HG03439 (cell line): ENCODE data around the gene P2RY4.
"Not testable (repeated sequence)": the region's sequence is repeated elsewhere in the genome, so short reads cannot be mapped to it uniquely, and the experiment has no call there.

Source experiments
- ATAC-seq: cut with Tn5 transposase; IDR thresholded peaks from one replicate; pipeline ENCODE4 v1.9.1; 2021; ENCODE audit warnings: mild to moderate bottlenecking, moderate library complexity; ENCODE audit not compliant: unreplicated experiment

The P2RY4 gene

DNA sequence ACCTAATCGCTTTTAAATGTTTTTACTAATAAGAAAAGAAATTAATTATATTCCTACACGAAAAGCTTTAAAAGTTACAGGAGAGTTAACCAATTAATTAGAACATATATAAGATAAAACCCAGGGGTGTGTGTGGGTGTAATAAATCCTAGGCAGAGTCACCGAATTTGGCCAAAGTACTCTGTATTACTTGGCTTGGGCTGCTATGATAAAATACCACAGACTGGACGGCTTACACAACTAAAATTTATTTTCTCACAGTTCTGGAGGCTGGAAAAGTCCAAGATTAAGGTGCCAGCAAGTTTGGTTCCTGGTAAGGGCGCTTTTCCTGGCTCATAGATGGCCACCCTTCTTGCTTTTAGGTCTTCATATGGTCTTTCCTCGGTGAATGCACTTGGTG is 15.1 kb downstream of the P2RY4 start:
- no peak for ATAC-seq

DNA sequence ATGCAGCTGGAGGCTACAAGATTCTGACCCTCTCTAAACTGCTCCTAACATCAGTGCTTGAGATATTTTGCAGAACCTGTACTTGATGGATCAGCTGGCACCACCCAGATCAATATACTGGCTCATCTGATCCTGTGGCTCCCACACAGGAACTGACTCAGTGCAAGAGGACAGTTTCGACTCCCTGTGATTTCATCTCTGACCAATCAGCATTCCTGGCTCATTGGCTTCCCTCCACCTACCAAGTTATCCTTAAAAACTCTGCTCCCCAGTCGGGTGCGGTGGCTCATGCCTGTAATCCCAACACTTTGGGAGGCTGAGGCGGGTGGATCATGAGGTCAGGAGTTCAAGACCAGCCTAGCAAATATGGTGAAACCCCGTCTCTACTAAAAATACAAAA is 16.4 kb downstream of the P2RY4 start:
- not testable (repeated sequence) for ATAC-seq

GRCh38 chrX:70241501-70241900 is 18.5 kb downstream of the P2RY4 start:
- ATAC-seq, result no peak

DNA sequence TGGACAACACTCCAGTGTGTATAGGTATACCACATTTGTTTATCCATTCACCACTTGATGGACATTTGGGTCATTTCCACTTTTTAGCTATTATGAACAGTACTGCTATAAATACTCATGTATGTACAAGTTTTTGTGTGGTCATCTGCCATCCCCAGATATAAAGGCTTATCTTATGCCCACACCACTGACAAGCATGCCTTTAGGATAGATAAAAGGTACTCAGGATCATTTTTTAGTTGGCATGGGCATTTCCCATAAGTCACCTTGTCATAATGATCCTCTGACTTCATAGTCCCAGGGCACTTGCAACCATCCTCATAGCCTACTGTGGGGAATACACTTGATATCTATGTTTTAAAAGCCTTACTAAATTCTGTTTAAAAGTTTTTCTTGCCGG is 19.3 kb downstream of the P2RY4 start:
- ATAC-seq, result no peak

DNA sequence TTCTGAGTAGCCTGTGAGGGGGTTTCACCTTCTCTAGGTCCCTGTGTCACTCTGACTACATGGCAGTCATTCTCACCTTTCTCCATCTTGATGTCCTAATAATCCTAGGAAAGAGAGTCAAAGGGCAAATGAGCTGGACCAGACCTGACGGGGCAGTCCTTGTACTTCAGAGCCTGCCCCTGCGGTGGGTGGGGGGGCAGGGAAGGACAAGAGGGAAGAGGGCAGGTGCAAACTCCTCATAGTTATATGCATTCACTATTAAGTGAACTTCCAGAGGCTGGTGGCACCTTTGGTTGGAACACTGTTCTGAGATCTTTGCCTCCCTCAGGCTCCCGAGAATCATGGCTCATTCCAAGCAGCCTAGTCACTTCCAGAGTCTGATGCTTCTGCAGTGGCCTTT is 25.6 kb downstream of the P2RY4 start, which contains the start of gene AWAT1:
Gene AWAT1, plus strand, starts transcription at position 301 of the 400 bp plus-strand sequence. Its CDS starts 41 bp downstream, at position 342.
- no peak for ATAC-seq

- no peak for ATAC-seq
These were observed 28.3 kb downstream of the P2RY4 start for GRCh38 chrX:70231666-70232065.

- ATAC-seq, result no peak
These were observed 33.3 kb downstream of the P2RY4 start for GRCh38 chrX:70226687-70227086.

- ATAC-seq, result no peak
These were observed 34.0 kb downstream of the P2RY4 start for GRCh38 chrX:70226048-70226447.

DNA sequence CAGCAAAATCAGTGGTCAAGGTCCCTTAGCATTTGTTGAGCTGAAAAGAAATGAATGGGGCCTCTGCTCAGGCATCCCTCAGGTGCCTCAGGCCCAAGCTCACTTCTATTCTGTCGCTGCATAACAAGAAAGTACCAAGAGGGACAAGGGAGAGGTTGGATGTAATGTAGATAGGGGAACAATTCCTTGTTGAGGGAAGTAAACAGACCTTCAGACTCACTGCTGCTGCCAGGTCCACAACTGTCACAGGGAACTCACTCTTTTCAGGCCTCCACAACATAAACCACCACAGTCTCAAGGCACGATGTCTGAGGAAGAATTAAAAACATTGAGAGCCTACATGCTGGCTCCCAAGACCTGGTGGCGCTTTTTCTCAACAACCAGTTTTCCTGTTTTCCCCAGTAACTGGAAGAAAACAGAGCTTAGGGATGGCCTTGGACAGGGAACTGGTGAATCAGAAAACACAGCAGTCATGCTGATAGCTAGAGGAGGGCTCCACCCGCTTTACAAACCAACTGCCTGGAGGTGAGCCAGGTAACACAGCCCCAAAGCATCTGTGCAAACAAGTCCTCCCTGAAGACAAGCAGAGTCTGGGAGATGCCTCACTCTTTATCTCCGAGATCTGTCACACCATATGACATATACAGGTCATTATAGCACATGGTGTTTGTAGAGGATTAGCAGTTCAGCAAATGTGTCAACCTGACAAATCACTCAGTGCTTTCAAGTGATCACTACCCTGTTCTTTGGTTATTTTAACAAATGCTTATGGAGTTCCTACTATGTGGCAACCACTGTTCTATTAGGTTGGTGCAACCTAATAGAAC is 39.9 kb downstream of the P2RY4 start:
- ATAC-seq, result no peak

DNA sequence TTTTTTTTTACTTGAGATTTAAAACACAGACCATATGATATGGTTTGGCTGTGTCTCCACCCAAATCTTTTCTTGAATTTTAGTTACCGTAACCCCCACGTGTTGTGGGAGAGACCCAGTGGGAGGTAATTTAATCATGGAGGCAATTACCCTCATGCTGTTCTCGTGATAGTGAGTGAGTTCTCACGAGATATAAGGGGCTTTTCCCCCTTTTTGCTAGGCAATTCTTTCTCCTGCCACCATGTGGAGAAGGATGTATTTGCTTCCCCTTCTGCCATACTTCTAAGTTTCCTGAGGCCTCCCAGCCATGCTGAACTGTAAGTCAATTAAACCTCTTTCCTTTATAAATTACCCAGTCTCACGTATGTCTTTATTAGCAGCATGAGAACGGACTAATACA is 50.4 kb downstream of the P2RY4 start:
- not testable (repeated sequence) for ATAC-seq

- no peak for ATAC-seq
These were observed 51.5 kb downstream of the P2RY4 start for GRCh38 chrX:70208479-70208878.
